CD4-positive, alpha-beta T cell treated with Interleukin-4 for 4 hours (primary cell): Measurements from ENCODE around the gene ROCK2.
"Not testable (repeated sequence)": the region's sequence is repeated elsewhere in the genome, so short reads cannot be mapped to it uniquely, and the experiment has no call there.

ENCODE experiments used
- DNase-seq: peaks from one replicate; pipeline ENCODE4 v3.0.0-alpha.2; 2020

The ROCK2 gene

GRCh38 chr2:11168488-11168887 lies 175.9 kb downstream of the ROCK2 start:
- DNase-seq: no peak

- DNase-seq: no peak
Measured at GRCh38 chr2:11166476-11166875, 178.0 kb downstream of the ROCK2 start.

GRCh38 chr2:11165046-11165445 lies 179.4 kb downstream of the ROCK2 start:
- not testable (repeated sequence) for DNase-seq

- DNase-seq: no peak
Measured at GRCh38 chr2:11163439-11164317, 180.8 kb downstream of the ROCK2 start.

- no peak for DNase-seq
Measured at GRCh38 chr2:11161747-11162146, 182.7 kb downstream of the ROCK2 start.

- peak; percentile 26 for DNase-seq
Measured at GRCh38 chr2:11160731-11161455, 183.5 kb downstream of the ROCK2 start.

GRCh38 chr2:11160256-11160655 lies 184.2 kb downstream of the ROCK2 start:
- DNase-seq: no peak

- no peak for DNase-seq
Measured at GRCh38 chr2:11159574-11160170, 184.8 kb downstream of the ROCK2 start.

GRCh38 chr2:11158916-11159573 lies 185.4 kb downstream of the ROCK2 start:
- DNase-seq: no peak

- DNase-seq: no peak
Measured at GRCh38 chr2:11157731-11158130, 186.7 kb downstream of the ROCK2 start.

- DNase-seq: no peak
Measured at GRCh38 chr2:11157296-11157695, 187.1 kb downstream of the ROCK2 start.

GRCh38 chr2:11156396-11157075 lies 187.9 kb downstream of the ROCK2 start:
- no peak for DNase-seq

GRCh38 chr2:11155381-11156035 lies 188.9 kb downstream of the ROCK2 start, which contains the start of gene SLC66A3:
Gene SLC66A3, plus strand, starts transcription at chr2:11155467. Its CDS starts 80 bp downstream, at chr2:11155547.
- peak; percentile 87 for DNase-seq

GRCh38 chr2:11154923-11155380 lies 189.5 kb downstream of the ROCK2 start:
- peak; percentile 97 for DNase-seq

- no peak for DNase-seq
Measured at GRCh38 chr2:11154016-11154922, 190.2 kb downstream of the ROCK2 start.

- DNase-seq: no peak
Measured at GRCh38 chr2:11152591-11152990, 191.8 kb downstream of the ROCK2 start.

GRCh38 chr2:11147263-11147662 lies 197.2 kb downstream of the ROCK2 start:
- no peak for DNase-seq

GRCh38 chr2:11146076-11146475 lies 198.4 kb downstream of the ROCK2 start:
- no peak for DNase-seq

GRCh38 chr2:11145350-11145749 lies 199.1 kb downstream of the ROCK2 start:
- DNase-seq: no peak

- DNase-seq: no peak
Measured at GRCh38 chr2:11144738-11145079, 199.7 kb downstream of the ROCK2 start.
